Neural progenitor cell (in vitro differentiated cells): ENCODE data around the gene CCDC60. TPM values are rescaled to one million over a fixed set of nuclear protein-coding genes. Genes with fewer than 3 reads are reported as not detected.

ENCODE experiments used
- DNase-seq: peaks from one replicate; pipeline ENCODE4 v3.0.0-alpha.2; 2016; ENCODE audit warnings: low spot score
- H2AFZ ChIP-seq: fragments of 200-600 bp; sonication (generic); replicated peaks from 2 replicates; pipeline ENCODE4 v1.6.1; 2016; ENCODE audit warnings: antibody characterized with exemption
- H3F3A ChIP-seq: fragments of 200-600 bp; sonication (generic); 2 replicates; pipeline ENCODE4 v1.6.1; 2016; ENCODE audit warnings: antibody characterized with exemption, low read depth
- H3K27ac ChIP-seq: fragments of 200-600 bp; sonication (generic); 2 replicates; pipeline ENCODE4 v1.5.1; 2016; ENCODE audit warnings: mild to moderate bottlenecking
- H3K27me3 ChIP-seq: fragments of 200-600 bp; sonication (generic); 2 replicates; pipeline ENCODE4 v1.6.1; 2016; ENCODE audit warnings: mild to moderate bottlenecking, moderate library complexity
- H3K36me3 ChIP-seq: fragments of 200-600 bp; sonication (generic); 2 replicates; pipeline ENCODE4 v1.5.1; 2016
- H3K4me1 ChIP-seq: fragments of 200-600 bp; sonication (generic); 2 replicates; pipeline ENCODE4 v1.6.1; 2016; ENCODE audit warnings: mixed run types
- H3K4me2 ChIP-seq: fragments of 200-600 bp; sonication (generic); 2 replicates; pipeline ENCODE4 v1.6.1; 2016
- H3K4me3 ChIP-seq: fragments of 200-600 bp; sonication (generic); 2 replicates; pipeline ENCODE4 v1.5.1; 2016
- H3K79me2 ChIP-seq: fragments of 200-600 bp; sonication (generic); 2 replicates; pipeline ENCODE4 v1.6.1; 2016; ENCODE audit warnings: low read depth
- H3K9ac ChIP-seq: fragments of 200-600 bp; sonication (generic); 2 replicates; pipeline ENCODE4 v1.6.1; 2016
- H3K9me3 ChIP-seq: fragments of 200-600 bp; sonication (generic); 2 replicates; pipeline ENCODE4 v1.5.1; 2016; ENCODE audit warnings: low read depth
- H4K20me1 ChIP-seq: fragments of 200-600 bp; sonication (generic); 2 replicates; pipeline ENCODE4 v1.6.1; 2016; ENCODE audit warnings: low read depth
- H3K27ac Mint-ChIP-seq: 3 replicates; pipeline ENCODE4 v1.8.0; 2021; ENCODE audit warnings: mixed read lengths
- H3K27me3 Mint-ChIP-seq: 2 replicates; pipeline ENCODE4 v1.8.0; 2022; ENCODE audit warnings: low read depth, mild to moderate bottlenecking, inconsistent platforms, moderate library complexity, mixed read lengths; ENCODE audit not compliant: insufficient read depth
- H3K36me3 Mint-ChIP-seq: 3 replicates; pipeline ENCODE4 v1.8.0; 2021; ENCODE audit warnings: mixed read lengths
- H3K4me1 Mint-ChIP-seq: 3 replicates; pipeline ENCODE4 v1.8.0; 2021; ENCODE audit warnings: mixed read lengths
- H3K4me3 Mint-ChIP-seq: 3 replicates; pipeline ENCODE4 v1.8.0; 2021; ENCODE audit warnings: mild to moderate bottlenecking, moderate library complexity, mixed read lengths
- H3K9me3 Mint-ChIP-seq: 3 replicates; pipeline ENCODE4 v1.8.0; 2020; ENCODE audit warnings: mixed read lengths
- EZH2 ChIP-seq: fragments of 200-600 bp; sonication (generic); IDR thresholded peaks from 2 replicates; pipeline ENCODE4 v1.6.1; 2017; ENCODE audit warnings: antibody characterized with exemption, mild to moderate bottlenecking, moderate library complexity
- EZH2phosphoT487 ChIP-seq: fragments of 200-600 bp; sonication (generic); IDR thresholded peaks from 2 replicates; pipeline ENCODE4 v1.6.1; 2017; ENCODE audit warnings: antibody characterized with exemption
- total RNA-seq: library from RNA; depleted of rRNA; stranded (reverse); fragments of >200 nt; gene quantifications from 2 replicates; pipeline ENCODE4 v1.2.3, GENCODE V29; 2015; ENCODE audit warnings: low replicate concordance
- TF ChIP-seq, protein P1 (sequence below): fragments of 200-600 bp; sonication (generic); IDR thresholded peaks from 2 replicates; pipeline ENCODE4 v1.5.1; 2017; ENCODE audit warnings: antibody characterized with exemption, mild to moderate bottlenecking

CCDC60 gene
- total RNA-seq, 1 donor from 2014 or later: 4.6 TPM

DNA sequence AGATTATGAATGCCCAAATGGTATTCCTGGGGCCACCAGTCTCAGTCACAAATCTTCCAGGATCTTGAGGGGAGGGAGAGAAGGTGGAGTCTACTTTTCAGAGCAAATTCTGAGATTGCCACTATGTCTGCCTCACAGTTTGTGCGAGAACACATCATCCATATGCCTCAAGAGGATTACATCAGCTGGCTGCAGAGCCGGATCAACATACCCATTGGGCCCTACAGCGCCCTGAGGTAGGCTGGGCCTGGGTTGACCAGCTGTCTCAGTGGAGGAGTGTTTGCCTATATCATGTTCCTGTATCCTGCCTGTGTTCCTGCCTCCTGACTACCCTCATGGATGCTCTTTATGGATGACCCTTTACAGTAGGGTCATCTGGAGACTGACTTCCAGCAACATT, 205.9 kb downstream of the CCDC60 start:
- no peak overlapping the region for H3K4me3 Mint-ChIP-seq
- Histone ChIP-seq H3K79me2 (no peaks in the 10 kb centered on the region), H3K9ac (no peak overlapping the region), H3F3A (no peaks in the 10 kb centered on the region), H3K9me3 (no peaks in the 10 kb centered on the region), H4K20me1 (no peaks in the 10 kb centered on the region), H3K4me3 (no peak overlapping the region), H3K4me2 (no peak overlapping the region), H3K4me1 (no peaks in the 10 kb centered on the region), H3K36me3 (no peaks in the 10 kb centered on the region), H2AFZ (no peak overlapping the region), H3K27me3 (peaks cover 6% of the 10 kb centered on the region), H3K27ac (no peak overlapping the region)
- TF ChIP-seq EZH2 (no peak), EZH2phosphoT487 (no peak)
- TF ChIP-seq, protein P1, sequence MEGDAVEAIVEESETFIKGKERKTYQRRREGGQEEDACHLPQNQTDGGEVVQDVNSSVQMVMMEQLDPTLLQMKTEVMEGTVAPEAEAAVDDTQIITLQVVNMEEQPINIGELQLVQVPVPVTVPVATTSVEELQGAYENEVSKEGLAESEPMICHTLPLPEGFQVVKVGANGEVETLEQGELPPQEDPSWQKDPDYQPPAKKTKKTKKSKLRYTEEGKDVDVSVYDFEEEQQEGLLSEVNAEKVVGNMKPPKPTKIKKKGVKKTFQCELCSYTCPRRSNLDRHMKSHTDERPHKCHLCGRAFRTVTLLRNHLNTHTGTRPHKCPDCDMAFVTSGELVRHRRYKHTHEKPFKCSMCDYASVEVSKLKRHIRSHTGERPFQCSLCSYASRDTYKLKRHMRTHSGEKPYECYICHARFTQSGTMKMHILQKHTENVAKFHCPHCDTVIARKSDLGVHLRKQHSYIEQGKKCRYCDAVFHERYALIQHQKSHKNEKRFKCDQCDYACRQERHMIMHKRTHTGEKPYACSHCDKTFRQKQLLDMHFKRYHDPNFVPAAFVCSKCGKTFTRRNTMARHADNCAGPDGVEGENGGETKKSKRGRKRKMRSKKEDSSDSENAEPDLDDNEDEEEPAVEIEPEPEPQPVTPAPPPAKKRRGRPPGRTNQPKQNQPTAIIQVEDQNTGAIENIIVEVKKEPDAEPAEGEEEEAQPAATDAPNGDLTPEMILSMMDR: no peak
- no peaks in the 10 kb centered on the region for H3K36me3 Mint-ChIP-seq
- no peak for DNase-seq
- peaks cover 6% of the 10 kb centered on the region for H3K27me3 Mint-ChIP-seq
- no peaks in the 10 kb centered on the region for H3K9me3 Mint-ChIP-seq
- H3K27ac Mint-ChIP-seq: no peak overlapping the region
- H3K4me1 Mint-ChIP-seq: no peaks in the 10 kb centered on the region

DNA sequence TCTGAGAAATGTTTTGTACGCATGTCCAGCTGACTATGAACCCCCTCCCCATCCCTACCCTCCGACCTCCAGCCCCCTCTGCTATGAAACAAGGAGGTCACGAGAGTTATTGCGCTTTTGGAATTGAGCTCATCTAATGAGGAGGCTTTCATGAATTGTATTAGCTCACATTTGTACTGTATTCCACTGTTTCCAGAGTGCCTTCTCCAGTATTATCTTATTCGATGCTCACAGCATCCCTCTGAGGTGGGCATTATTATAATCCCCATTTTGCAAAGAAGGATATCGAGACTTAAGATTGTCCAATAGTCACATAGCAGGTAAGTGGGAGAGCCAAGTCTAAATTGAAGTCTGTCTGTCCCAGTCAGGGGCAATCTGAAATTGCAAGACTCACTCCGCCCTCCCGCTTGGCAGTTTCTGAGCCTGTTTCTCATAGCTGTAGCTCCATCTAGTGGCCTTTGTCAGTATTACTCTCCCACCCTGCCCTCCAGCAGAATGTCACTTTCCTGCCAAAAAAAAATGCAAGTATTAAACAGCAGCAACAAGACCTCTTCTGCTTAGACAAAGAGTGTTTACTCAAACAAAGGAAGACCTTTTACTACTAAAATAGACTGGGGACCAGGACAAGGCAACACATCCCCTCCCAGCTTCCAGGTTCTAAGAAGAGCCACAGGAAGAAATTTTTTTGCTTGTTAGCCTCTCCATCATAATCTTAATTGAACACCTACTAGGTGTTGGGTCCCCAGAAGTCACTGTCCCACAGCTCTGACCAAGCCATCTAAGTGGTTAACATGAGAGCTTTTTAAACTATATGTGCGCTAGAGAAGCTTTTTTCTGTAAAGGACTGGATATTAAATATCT, 210.5 kb downstream of the CCDC60 start:
- no peaks in the 10 kb centered on the region for H3K36me3 ChIP-seq
- TF ChIP-seq, protein P1: peak; percentile 88
- no peak for TF ChIP-seq EZH2phosphoT487
- peaks cover 6% of the 10 kb centered on the region for H3K27me3 Mint-ChIP-seq
- H3K9ac ChIP-seq: no peak overlapping the region
- H3K4me3 Mint-ChIP-seq: no peak overlapping the region
- no peak overlapping the region for H3K4me3 ChIP-seq
- no peak overlapping the region for H3K4me2 ChIP-seq
- no peaks in the 10 kb centered on the region for H3K9me3 Mint-ChIP-seq
- no peaks in the 10 kb centered on the region for H3K79me2 ChIP-seq
- H3K4me1 ChIP-seq: no peaks in the 10 kb centered on the region
- no peak overlapping the region for H3K27ac ChIP-seq
- DNase-seq: peak; percentile 81
- no peaks in the 10 kb centered on the region for H3K4me1 Mint-ChIP-seq
- no peaks in the 10 kb centered on the region for H3K9me3 ChIP-seq
- no peaks in the 10 kb centered on the region for H3F3A ChIP-seq
- no peak overlapping the region for H3K27ac Mint-ChIP-seq
- no peak overlapping the region for H2AFZ ChIP-seq
- peaks cover 19% of the 10 kb centered on the region for H3K27me3 ChIP-seq
- H3K36me3 Mint-ChIP-seq: no peaks in the 10 kb centered on the region
- no peaks in the 10 kb centered on the region for H4K20me1 ChIP-seq

DNA sequence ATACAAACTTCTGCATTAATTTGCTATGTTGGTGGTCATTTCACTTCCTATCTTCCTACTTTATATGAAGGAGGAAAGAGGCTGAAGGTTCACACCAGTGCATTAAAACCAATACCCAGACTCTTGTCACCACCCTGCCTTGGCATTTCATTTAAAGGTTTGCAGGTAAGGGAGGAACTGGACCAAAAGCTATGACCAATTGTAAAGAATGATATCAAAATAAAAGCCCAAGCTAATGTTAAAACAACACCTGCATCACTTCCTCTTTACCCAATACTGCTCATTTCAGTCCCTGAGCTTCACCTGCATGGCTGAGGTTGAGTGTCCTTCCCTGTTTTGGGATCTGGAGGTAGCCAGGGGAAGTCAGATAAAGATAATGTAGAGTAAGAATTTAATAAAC, 211.8 kb downstream of the CCDC60 start:
- no peaks in the 10 kb centered on the region for H3K4me1 Mint-ChIP-seq
- Histone ChIP-seq H3F3A (no peaks in the 10 kb centered on the region), H3K36me3 (no peaks in the 10 kb centered on the region), H3K27ac (no peak overlapping the region), H3K9ac (no peak overlapping the region), H3K79me2 (no peaks in the 10 kb centered on the region), H3K4me1 (no peaks in the 10 kb centered on the region), H4K20me1 (no peaks in the 10 kb centered on the region), H2AFZ (no peak overlapping the region), H3K27me3 (peaks cover 29% of the 10 kb centered on the region), H3K9me3 (no peaks in the 10 kb centered on the region), H3K4me3 (no peak overlapping the region), H3K4me2 (no peak overlapping the region)
- TF ChIP-seq, protein P1: no peak
- no peak for TF ChIP-seq EZH2phosphoT487
- TF ChIP-seq EZH2: no peak
- peaks cover 6% of the 10 kb centered on the region for H3K27me3 Mint-ChIP-seq
- DNase-seq: no peak
- H3K9me3 Mint-ChIP-seq: no peaks in the 10 kb centered on the region
- no peaks in the 10 kb centered on the region for H3K36me3 Mint-ChIP-seq
- H3K27ac Mint-ChIP-seq: no peak overlapping the region
- H3K4me3 Mint-ChIP-seq: no peak overlapping the region
